ENCODE data around the gene CACNA2D1. TPM values are rescaled to one million over a fixed set of nuclear protein-coding genes. Genes with fewer than 3 reads are reported as not detected.

The CACNA2D1 gene
- total RNA-seq, 4 donors from 2014 or later: 17.7 to 22.0 (median 18.4) TPM

- no peak for DNase-seq (ENCODE audit: low spot score in 2 of 2)
- no peaks in the 10 kb centered on the region for H3K36me3 ChIP-seq
- H3K27ac ChIP-seq: no peak overlapping the region
- WGBS, 2 donors: 83 to 91% methylated on average over 1 of the region's 1 CpG
- no peak for TF ChIP-seq CTCF (IDR thresholded peaks at IDR 0.05)
- TF ChIP-seq EP300 (IDR thresholded peaks at IDR 0.05): no peak
- no peak for TF ChIP-seq POLR2A (IDR thresholded peaks at IDR 0.05)
- peaks cover 0 to 4% (median 0%) of the 10 kb centered on the region in 4 donors for H3K9me3 ChIP-seq
- no peak overlapping the region for H3K4me3 ChIP-seq
- H3K27me3 ChIP-seq: no peaks in the 10 kb centered on the region
- H3K4me1 ChIP-seq: no peaks in the 10 kb centered on the region
Measured at GRCh38 chr7:82417898-82418297, 25.7 kb downstream of the CACNA2D1 start.

- Histone ChIP-seq H3K27ac (no peak overlapping the region), H3K4me3 (no peak overlapping the region)
- 93 to 96% methylated on average over 1 of the region's 1 CpG for WGBS, 2 donors
Measured at GRCh38 chr7:82416402-82416801, 27.2 kb downstream of the CACNA2D1 start.

GRCh38 chr7:82414389-82414788 lies 29.2 kb downstream of the CACNA2D1 start:
- TF ChIP-seq EP300 (IDR thresholded peaks at IDR 0.05) (no peak), CTCF (IDR thresholded peaks at IDR 0.05) (no peak), POLR2A (IDR thresholded peaks at IDR 0.05) (no peak)
- Histone ChIP-seq H3K27ac (no peak overlapping the region), H3K36me3 (no peaks in the 10 kb centered on the region), H3K27me3 (no peaks in the 10 kb centered on the region), H3K4me1 (no peaks in the 10 kb centered on the region), H3K4me3 (no peak overlapping the region), H3K9me3 (peaks cover 0 to 4% (median 0%) of the 10 kb centered on the region in 4 donors)
- DNase-seq (ENCODE audit: low spot score in 2 of 2): no peak
- WGBS, 2 donors: 77 to 84% methylated on average over 3 of the region's 3 CpGs

More at GRCh38 chr7:82416402-82416801, 27.2 kb downstream of the CACNA2D1 start:
- no peak for TF ChIP-seq EP300 (IDR thresholded peaks at IDR 0.05)
- TF ChIP-seq CTCF (IDR thresholded peaks at IDR 0.05): no peak
- no peak for TF ChIP-seq POLR2A (IDR thresholded peaks at IDR 0.05)
- Histone ChIP-seq H3K36me3 (no peaks in the 10 kb centered on the region), H3K9me3 (peaks cover 0 to 4% (median 0%) of the 10 kb centered on the region in 4 donors), H3K27me3 (no peaks in the 10 kb centered on the region), H3K4me1 (no peaks in the 10 kb centered on the region)
- no peak for DNase-seq (ENCODE audit: low spot score in 2 of 2)

GRCh38 chr7:82413237-82413636 lies 30.3 kb downstream of the CACNA2D1 start:
- TF ChIP-seq POLR2A (IDR thresholded peaks at IDR 0.05): no peak
- TF ChIP-seq CTCF (IDR thresholded peaks at IDR 0.05): no peak
- H3K4me1 ChIP-seq: no peaks in the 10 kb centered on the region
- no peaks in the 10 kb centered on the region for H3K27me3 ChIP-seq
- no peak for DNase-seq (ENCODE audit: low spot score in 2 of 2)
- no peak overlapping the region for H3K4me3 ChIP-seq
- H3K9me3 ChIP-seq: peaks cover 0 to 4% (median 0%) of the 10 kb centered on the region in 4 donors
- H3K27ac ChIP-seq: no peak overlapping the region
- no peaks in the 10 kb centered on the region for H3K36me3 ChIP-seq

GRCh38 chr7:82411732-82412131 lies 31.8 kb downstream of the CACNA2D1 start:
- Histone ChIP-seq H3K36me3 (no peaks in the 10 kb centered on the region), H3K27ac (no peak overlapping the region), H3K9me3 (no peaks in the 10 kb centered on the region), H3K4me1 (no peaks in the 10 kb centered on the region), H3K27me3 (no peaks in the 10 kb centered on the region), H3K4me3 (no peak overlapping the region)
- 81 to 85% methylated on average over 2 of the region's 2 CpGs for WGBS, 2 donors
- no peak for DNase-seq (ENCODE audit: low spot score in 2 of 2)
- no peak for TF ChIP-seq EP300 (IDR thresholded peaks at IDR 0.05)
- no peak for TF ChIP-seq CTCF (IDR thresholded peaks at IDR 0.05)
- TF ChIP-seq POLR2A (IDR thresholded peaks at IDR 0.05): no peak
